Ovary (tissue), 3 donors: ENCODE results near the gene EEFSEC.

Experiments
- EP300 ChIP-seq: sonication (generic); formaldehyde crosslinking; IDR thresholded peaks from one replicate; pipeline ENCODE4 v1.6.1; 2017; ENCODE audit warnings: antibody characterized with exemption
- TF ChIP-seq, protein P1 (sequence below), 3 donors: fragments of 450-650 bp in 2 of 3; fragments of 200-600 bp in 1 of 3; IDR thresholded peaks; one replicate each; pipeline versions ENCODE4 v1.5.1 to v1.8.0; 2016 to 2022; ENCODE audit warnings: antibody characterized with exemption in 3 of 3, mild to moderate bottlenecking in 1 of 3
- donor health status: DM: no; HTN: no; CAD: no.

GRCh38 chr3:128145279-128145678 is 8.0 kb upstream of the EEFSEC start:
- TF ChIP-seq, protein P1, sequence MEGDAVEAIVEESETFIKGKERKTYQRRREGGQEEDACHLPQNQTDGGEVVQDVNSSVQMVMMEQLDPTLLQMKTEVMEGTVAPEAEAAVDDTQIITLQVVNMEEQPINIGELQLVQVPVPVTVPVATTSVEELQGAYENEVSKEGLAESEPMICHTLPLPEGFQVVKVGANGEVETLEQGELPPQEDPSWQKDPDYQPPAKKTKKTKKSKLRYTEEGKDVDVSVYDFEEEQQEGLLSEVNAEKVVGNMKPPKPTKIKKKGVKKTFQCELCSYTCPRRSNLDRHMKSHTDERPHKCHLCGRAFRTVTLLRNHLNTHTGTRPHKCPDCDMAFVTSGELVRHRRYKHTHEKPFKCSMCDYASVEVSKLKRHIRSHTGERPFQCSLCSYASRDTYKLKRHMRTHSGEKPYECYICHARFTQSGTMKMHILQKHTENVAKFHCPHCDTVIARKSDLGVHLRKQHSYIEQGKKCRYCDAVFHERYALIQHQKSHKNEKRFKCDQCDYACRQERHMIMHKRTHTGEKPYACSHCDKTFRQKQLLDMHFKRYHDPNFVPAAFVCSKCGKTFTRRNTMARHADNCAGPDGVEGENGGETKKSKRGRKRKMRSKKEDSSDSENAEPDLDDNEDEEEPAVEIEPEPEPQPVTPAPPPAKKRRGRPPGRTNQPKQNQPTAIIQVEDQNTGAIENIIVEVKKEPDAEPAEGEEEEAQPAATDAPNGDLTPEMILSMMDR (IDR thresholded peaks at IDR 0.05) = no peak
- no peak for TF ChIP-seq EP300
